Stimulated activated naive CD4-positive, alpha-beta T cell (primary cell): Measurements from ENCODE around the gene UGT3A1.

Experiments used
- DNase-seq, 6 experiments: peaks; one replicate each; lab custom pipeline; 2025; lab: John Stamatoyannopoulos, UW

UGT3A1 gene

DNA sequence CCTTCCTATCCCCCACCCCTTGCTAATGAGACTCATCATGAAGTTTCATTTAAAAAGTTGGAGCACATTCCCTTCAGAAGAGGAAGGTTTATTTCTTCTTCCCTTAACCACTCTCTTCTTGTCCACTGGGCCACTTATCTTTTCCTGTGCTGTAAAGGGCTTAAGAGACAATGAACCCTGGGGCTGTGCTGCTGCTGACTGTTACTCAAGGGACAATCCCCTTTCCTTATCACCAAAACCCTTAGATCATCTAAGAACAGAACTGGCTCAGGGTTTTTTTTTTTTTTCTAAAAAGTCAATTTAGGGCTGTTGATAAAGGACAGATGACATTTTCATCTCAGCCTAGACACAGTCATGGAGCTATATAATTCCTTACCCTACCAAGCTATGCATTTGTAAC, 82.4 kb downstream of the UGT3A1 start:
- no peak for DNase-seq

DNA sequence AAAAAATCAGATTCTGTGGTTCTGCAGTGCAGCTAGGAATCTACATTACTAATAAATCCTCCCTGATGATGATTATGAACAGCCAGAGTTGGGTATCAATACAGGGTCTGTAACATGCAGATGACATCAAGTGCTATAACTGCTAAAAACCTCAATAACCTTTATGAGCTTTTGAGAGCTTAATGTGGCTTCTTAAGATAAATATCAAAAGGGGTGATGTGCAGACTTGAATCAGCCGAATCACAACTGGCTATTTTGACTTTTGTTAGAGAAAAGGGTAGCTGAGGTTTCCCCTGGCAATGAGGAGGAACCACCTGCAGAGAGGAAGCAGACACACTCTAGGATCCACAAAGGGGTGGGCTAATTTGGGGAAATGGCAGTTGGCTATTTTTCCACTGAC, 83.0 kb downstream of the UGT3A1 start:
- DNase-seq: no peak

DNA sequence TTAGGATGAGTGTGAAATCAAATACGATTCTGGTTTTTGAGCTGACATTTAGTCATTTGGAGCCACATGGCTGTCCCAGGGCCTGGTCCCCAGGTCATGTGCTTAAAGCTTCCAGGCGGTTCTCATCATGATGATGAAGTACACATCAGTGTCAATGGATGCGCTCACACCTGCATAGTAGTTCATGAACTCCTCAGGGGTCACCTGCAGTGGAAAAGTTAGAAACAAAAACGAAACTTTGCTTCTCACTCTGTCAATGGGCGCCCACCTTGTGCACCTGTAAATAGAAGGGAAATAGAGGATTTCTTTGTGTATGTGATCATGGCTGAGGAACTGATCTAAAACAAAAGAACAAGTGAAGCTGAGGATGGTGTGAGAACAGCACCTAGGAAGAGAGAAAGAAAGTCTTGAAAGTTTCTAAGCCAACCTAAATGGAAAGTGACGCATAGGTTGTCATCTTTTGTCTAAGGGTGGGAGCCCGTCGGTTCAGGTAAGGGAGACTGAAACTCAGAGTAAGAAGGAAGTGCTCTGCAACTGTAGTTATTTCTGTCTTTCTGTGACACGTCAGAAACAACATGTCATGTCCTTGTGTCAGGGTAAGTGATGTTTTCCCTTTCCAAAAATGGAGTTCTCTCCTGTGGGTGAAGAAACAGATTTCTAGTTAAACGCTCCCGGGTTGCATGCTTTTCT, 86.6 kb downstream of the UGT3A1 start:
- peak in 1 of 6 experiments; percentile 6 for DNase-seq

DNA sequence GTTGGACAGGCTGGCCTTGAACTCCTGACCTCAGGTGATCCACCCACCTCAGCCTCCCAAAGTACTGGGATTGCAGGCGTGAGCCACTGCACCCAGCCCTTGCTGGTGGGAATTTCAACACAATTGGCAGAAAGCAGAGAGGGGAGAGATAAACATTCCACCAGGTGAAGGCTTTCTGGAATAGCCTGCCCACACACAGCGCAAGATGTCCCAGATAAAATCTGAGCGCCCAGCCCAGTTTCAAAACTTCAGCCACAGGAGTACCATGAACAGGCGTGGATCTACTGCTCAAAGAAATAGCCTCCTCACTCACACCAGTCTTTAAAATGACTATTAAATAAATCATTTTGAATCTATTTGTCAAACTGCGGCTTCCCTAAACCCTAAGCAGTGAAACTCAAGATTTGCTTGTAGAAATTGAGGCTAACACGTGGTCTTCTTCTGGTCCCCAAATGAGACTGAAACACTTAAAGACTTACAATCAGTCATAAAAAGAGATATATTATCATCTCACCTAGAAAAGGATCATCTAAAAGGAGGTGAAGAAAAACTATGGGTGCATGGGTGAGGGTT, 87.5 kb downstream of the UGT3A1 start:
- no peak for DNase-seq

GRCh38 chr5:35902046-35902672, 89.0 kb downstream of the UGT3A1 start:
- DNase-seq: no peak
